Measurements from ENCODE around the gene C17orf67.

C17orf67 gene

DNA sequence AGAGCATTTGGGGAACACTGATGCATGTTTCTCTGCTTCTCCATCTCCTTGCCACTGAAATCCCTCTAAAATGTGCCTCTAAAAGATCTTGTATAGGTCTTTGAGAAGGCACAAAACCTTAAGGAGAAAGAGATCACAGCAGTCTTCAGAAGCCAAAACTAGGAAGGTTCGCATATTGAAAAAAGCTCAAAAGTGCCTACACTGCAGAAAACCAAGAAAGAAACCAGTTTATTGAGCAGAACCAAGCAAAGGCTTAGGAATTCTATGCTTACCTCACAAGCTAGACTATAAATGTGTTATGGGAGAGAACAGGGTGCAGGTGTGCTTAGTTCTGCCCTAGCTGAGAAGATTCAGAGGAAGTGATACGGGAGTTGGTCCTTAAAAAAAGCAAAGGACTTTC lies 16.9 kb upstream of the C17orf67 start:
- no peak overlapping the region for H3K4me3 Mint-ChIP-seq
- no peak for DNase-seq
- peaks cover 50% of the 10 kb centered on the region for H3K36me3 Mint-ChIP-seq
- H3K4me1 Mint-ChIP-seq: peaks cover 11% of the 10 kb centered on the region
- no peak overlapping the region for H3K27ac Mint-ChIP-seq
- H3K27me3 Mint-ChIP-seq: no peaks in the 10 kb centered on the region
- CTCF ChIA-PET: interaction anchor here (1.0 to 1.7 kb wide), 2 partner anchors 9 to 31 kb away, joined by 3 to 7 read pairs; no protein-coding TSS in a partner anchor
- H3K9me3 Mint-ChIP-seq: no peaks in the 10 kb centered on the region

DNA sequence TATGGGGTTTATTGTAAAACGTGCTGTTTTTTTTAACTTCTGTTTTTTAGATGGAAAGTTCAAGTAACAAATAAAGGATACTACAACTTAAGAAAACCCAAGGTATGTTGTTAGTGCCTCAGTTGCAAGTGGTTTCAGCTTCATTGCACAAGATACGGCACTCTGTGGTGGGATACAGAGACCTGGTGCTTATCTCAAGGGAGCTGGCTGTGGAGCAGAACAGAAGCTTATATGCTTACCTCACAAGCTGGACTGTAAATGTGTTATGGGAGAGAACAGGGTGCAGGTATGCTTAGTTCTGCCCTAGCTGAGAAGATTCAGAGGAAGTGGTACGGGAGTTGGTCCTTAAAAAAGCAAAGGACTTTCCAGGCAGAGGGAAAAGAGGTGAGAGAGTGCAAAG lies 15.4 kb upstream of the C17orf67 start:
- no peaks in the 10 kb centered on the region for H3K9me3 Mint-ChIP-seq
- no peak overlapping the region for H3K4me3 Mint-ChIP-seq
- H3K27me3 Mint-ChIP-seq: no peaks in the 10 kb centered on the region
- peaks cover 11% of the 10 kb centered on the region for H3K4me1 Mint-ChIP-seq
- H3K27ac Mint-ChIP-seq: no peak overlapping the region
- no peak for DNase-seq
- CTCF ChIA-PET: interaction anchor here (1.7 kb wide), 1 partner anchor 30 kb away, joined by 7 read pairs; no protein-coding TSS in a partner anchor
- H3K36me3 Mint-ChIP-seq: peaks cover 48% of the 10 kb centered on the region

DNA sequence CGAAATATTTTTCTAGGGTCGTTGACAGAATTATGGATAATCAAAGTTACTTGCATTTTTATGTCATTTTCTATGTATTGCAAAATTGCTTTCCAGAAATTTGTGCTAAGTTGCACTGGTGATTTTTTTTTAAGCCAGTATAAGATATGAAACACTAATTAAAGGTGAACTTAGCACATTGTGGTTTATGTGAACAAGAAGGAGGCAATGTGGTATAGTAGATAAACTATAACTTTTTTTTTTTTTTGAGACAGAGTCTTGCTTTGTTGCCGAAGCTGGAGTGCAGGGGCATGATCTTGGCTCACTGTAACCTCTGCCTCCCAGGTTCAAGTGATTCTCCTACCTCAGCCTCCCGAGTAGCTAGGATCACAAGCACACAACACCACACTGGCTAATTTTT lies 13.4 kb upstream of the C17orf67 start:
- Mint-ChIP-seq H3K36me3 (peaks cover 47% of the 10 kb centered on the region), H3K27me3 (no peaks in the 10 kb centered on the region), H3K4me1 (peaks cover 11% of the 10 kb centered on the region), H3K9me3 (no peaks in the 10 kb centered on the region), H3K4me3 (no peak overlapping the region), H3K27ac (no peak overlapping the region)
- DNase-seq: no peak
- CTCF ChIA-PET: no interaction called here

DNA sequence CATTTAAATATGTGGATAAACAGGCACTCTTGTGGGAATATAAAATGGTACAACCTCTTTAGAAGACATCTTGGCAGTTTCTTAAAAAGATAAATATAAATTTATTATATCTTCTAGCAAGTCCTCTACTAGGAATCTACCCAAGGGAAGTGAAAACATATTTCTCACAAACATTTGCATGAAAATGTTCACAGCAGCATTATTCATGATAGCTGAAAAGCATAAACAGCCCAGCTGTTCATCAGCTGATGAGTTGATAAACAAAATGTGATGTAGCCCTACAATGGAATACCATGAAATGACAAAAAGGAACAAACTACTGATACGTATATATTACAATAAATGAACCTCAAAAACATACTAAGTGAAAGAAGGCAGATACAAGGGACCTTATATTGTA lies 12.2 kb upstream of the C17orf67 start:
- peaks cover 38% of the 10 kb centered on the region for H3K36me3 Mint-ChIP-seq
- H3K27ac Mint-ChIP-seq: no peak overlapping the region
- no peaks in the 10 kb centered on the region for H3K27me3 Mint-ChIP-seq
- no peak for DNase-seq
- H3K4me1 Mint-ChIP-seq: peaks cover 8% of the 10 kb centered on the region
- no peaks in the 10 kb centered on the region for H3K9me3 Mint-ChIP-seq
- CTCF ChIA-PET: no interaction called here
- H3K4me3 Mint-ChIP-seq: no peak overlapping the region

DNA sequence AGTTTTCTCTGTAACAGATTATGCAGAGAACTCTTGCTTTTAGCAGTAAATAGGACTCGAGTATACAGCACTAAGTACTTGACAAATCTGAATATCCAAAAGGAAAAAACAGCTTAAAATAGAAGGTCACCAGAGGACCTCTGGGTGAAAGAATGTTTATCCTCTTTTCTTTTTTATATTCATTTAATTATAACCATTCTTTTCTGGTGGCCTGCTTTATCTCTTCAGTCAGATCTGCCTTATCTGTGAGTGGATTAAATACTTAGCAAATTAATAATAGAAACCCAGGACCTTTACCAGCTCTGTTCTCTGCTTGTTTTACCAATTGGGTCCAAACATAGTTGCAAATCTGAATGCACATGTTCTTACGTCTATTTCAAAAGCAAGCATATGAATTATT lies 8.9 kb upstream of the C17orf67 start:
- peaks cover 28% of the 10 kb centered on the region for H3K36me3 Mint-ChIP-seq
- H3K4me1 Mint-ChIP-seq: peaks cover 24% of the 10 kb centered on the region
- H3K27ac Mint-ChIP-seq: no peak overlapping the region

DNA sequence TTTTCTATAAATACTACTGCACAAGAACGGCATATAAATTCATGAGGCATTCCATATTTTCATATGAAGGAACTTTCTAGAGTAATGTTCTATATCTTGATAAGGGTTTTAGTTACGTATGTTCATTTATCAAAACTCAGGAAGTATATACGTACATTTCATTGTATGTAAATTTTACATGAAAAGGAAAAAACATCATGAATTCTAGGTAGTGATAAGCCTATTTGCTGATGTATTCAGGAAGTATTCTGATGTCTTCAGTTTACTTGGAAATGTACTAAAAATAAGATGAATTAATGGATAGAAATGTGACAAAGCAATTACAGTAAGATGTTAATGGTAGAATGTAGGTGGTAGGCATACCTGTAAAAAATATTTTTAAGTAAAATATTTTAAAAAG lies 5.0 kb upstream of the C17orf67 start:
- Mint-ChIP-seq H3K9me3 (no peaks in the 10 kb centered on the region), H3K4me3 (peak overlapping the region; percentile 43), H3K27ac (no peak overlapping the region), H3K36me3 (peaks cover 34% of the 10 kb centered on the region), H3K4me1 (peaks cover 48% of the 10 kb centered on the region), H3K27me3 (no peaks in the 10 kb centered on the region)
- CTCF ChIA-PET: interaction anchor here (1.9 kb wide), 1 partner anchor 19 kb away, joined by 6 read pairs; no protein-coding TSS in a partner anchor
- no peak for DNase-seq

More for the DNA sequence above, 8.9 kb upstream of the C17orf67 start:
- DNase-seq: no peak
- CTCF ChIA-PET: interaction anchor here (1.8 kb wide), 1 partner anchor 23 kb away, joined by 7 read pairs; no protein-coding TSS in a partner anchor
- Mint-ChIP-seq H3K9me3 (no peaks in the 10 kb centered on the region), H3K4me3 (no peak overlapping the region), H3K27me3 (no peaks in the 10 kb centered on the region)

DNA sequence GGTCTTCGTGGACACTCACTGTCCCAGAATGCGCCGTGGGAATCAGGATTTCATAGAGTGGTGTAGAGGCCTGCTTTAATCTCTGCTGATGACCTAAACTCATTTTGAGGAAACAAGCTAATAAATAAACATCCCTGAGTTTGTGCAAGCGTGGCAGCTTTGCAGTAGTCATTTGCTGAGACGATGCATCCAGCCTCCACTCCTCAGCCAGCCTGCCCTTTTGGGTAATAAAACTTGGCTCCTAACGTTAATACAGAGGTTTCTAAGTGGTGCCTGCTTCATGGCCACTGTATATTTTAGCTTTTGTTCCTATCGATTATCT lies 1.5 kb upstream of the C17orf67 start:
- Mint-ChIP-seq H3K27ac (peak overlapping the region; percentile 96), H3K9me3 (no peaks in the 10 kb centered on the region), H3K4me1 (peaks cover 69% of the 10 kb centered on the region), H3K36me3 (peaks cover 38% of the 10 kb centered on the region), H3K27me3 (no peaks in the 10 kb centered on the region), H3K4me3 (peak overlapping the region; percentile 95)
- CTCF ChIA-PET: interaction anchor here (0.9 to 2.9 kb wide), 3 partner anchors 16 to 104 kb away, joined by 3 to 11 read pairs (median 7); no protein-coding TSS in a partner anchor
- DNase-seq: no peak

DNA sequence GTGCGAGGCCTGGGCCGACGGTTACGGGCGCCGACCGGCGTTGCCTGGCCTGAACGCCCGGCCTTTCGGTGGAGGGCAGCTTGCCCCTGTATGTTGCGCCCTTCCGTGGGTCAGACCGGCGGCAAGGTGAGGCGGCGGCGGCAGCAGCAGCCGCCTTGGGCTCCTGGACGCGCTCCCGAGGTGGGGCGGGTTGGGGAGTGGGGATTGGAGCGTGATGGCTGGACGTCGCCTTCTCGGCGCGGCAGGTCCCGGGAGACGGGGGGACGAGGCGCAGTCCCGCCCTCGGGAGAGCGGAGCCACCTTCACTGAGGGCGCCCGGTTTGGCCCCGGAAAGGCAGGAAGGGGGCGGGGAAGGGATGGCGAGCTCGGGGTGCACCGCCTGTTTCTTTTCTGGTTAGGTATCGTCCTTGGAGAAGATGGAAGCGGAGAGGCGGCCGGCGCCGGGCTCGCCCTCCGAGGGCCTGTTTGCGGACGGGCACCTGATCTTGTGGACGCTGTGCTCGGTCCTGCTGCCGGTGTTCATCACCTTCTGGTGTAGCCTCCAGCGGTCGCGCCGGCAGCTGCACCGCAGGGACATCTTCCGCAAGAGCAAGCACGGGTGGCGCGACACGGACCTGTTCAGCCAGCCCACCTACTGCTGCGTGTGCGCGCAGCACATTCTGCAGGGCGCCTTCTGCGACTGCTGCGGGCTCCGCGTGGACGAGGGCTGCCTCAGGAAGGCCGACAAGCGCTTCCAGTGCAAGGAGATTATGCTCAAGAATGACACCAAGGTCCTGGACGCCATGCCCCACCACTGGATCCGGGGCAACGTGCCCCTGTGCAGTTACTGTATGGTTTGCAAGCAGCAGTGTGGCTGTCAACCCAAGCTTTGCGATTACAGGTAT lies 902 bp upstream of the C17orf67 start:
- DNase-seq: peak; percentile 82
- peaks cover 67% of the 10 kb centered on the region for H3K4me1 Mint-ChIP-seq
- H3K36me3 Mint-ChIP-seq: peaks cover 36% of the 10 kb centered on the region
- no peaks in the 10 kb centered on the region for H3K27me3 Mint-ChIP-seq
- H3K27ac Mint-ChIP-seq: peak overlapping the region; percentile 96
- H3K4me3 Mint-ChIP-seq: peak overlapping the region; percentile 95
- H3K9me3 Mint-ChIP-seq: no peaks in the 10 kb centered on the region
- CTCF ChIA-PET: interaction anchor here (0.9 to 3.0 kb wide), 4 partner anchors 15 to 105 kb away, joined by 3 to 19 read pairs (median 9); no protein-coding TSS in a partner anchor

DNA sequence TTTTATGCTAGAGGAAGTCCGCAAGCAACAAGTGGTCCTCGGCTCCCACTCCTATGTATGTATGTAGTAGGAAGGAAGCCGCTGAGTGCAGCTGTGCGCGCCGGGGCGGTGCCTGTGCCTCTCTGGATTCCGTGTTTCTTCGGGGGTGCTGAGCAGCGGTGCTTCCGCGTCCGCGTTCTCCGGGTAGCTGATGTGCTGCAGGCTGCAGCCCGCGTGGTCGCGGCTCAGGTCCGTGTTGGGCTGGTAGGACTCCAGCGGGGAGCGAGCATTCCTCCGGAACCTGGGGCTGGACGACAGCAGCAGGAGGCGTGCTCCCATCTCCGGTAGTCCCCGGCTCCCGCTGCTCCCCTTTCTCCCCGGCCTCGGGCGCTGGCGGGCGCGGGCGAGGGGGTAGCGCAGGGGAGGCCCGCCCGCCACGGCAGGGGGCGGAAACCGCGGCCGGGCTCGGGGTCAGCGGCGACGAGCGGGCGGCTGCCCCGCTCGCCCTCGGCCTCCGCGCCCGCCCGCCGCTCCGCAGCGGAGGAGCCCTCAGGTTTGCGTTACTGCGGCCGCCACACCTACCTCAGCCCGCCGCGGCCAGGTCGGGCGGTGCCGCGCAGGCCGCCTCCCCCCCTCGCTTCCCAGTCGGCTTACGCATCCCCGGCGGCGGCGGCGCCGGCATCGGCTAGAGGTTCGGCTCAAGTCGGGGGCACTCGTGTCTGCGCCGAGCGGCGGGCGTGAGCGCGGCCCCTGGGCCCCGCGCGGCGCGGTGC lies 487 bp downstream of the C17orf67 start:
- CTCF ChIA-PET: interaction anchor here (2.9 to 3.0 kb wide), 2 partner anchors 14 to 106 kb away, joined by 7 to 19 read pairs; no protein-coding TSS in a partner anchor
- Mint-ChIP-seq H3K27me3 (no peaks in the 10 kb centered on the region), H3K36me3 (peaks cover 32% of the 10 kb centered on the region), H3K27ac (peak overlapping the region; percentile 94), H3K4me1 (peaks cover 58% of the 10 kb centered on the region), H3K4me3 (peak overlapping the region; percentile 95), H3K9me3 (no peaks in the 10 kb centered on the region)
- peak; percentile 83 for DNase-seq

DNA sequence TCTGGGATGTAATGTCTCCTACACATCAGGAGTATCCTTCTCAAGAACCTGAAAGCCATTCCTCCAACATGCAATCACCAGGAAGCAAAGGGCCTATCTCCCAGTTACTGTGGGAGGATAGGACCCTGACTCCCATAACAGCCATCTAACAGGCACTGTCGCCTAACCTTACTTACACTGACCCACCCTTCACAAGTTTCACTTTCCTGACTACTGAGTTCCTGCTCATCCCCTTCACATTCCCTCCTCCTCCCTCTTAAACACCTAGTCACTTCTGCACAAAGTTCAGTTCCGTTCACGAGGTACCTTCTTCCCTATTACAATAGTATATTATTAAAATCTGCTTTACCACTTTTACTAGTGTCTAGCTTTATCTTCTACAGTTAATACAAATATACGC lies 1.3 kb downstream of the C17orf67 start:
- CTCF ChIA-PET: interaction anchor here (3.0 kb wide), 1 partner anchor 13 kb away, joined by 19 read pairs; no protein-coding TSS in a partner anchor
- Mint-ChIP-seq H3K36me3 (peaks cover 29% of the 10 kb centered on the region), H3K27me3 (no peaks in the 10 kb centered on the region), H3K4me3 (peak overlapping the region; percentile 76), H3K9me3 (no peaks in the 10 kb centered on the region), H3K4me1 (peaks cover 51% of the 10 kb centered on the region), H3K27ac (peak overlapping the region; percentile 53)
- no peak for DNase-seq

DNA sequence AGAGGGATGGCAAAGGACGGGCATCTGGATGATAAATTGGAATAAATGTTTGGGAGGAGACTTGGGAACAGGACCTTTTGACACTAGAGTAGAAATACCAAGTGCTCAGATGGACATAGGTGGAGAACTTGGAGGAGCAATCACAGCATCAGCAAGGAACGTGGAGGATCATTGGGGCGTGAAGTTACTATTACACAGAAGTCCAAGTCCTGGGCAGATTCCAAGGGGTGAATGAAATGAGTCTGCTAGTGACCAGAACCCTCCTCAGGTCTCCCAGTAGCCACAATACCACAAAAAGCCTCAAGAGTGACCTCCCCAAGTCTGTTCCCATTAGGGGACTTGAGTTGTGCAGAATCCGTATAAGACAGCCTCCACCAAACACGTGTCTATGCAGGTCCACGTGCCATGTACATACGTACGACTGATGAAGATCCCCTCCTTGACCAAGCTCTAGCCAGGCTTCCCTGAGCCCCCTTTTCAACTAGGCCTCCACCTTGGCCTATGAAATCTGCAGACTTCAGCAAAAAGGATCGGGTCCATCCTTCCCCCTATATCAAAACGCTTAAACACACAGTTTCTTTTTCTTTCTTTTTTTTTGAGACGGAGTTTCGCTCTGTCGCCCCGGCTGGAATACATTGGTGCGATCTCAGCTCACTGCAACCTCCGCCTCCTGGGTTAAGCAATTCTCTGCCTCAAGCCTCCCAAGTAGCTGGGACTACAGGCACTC lies 2.2 kb downstream of the C17orf67 start:
- Mint-ChIP-seq H3K36me3 (peaks cover 22% of the 10 kb centered on the region), H3K4me3 (peak overlapping the region; percentile 76), H3K4me1 (peaks cover 42% of the 10 kb centered on the region), H3K27ac (peak overlapping the region; percentile 71), H3K9me3 (no peaks in the 10 kb centered on the region), H3K27me3 (no peaks in the 10 kb centered on the region)
- no peak for DNase-seq
- CTCF ChIA-PET: interaction anchor here (3.0 kb wide), 1 partner anchor 13 kb away, joined by 19 read pairs; no protein-coding TSS in a partner anchor

DNA sequence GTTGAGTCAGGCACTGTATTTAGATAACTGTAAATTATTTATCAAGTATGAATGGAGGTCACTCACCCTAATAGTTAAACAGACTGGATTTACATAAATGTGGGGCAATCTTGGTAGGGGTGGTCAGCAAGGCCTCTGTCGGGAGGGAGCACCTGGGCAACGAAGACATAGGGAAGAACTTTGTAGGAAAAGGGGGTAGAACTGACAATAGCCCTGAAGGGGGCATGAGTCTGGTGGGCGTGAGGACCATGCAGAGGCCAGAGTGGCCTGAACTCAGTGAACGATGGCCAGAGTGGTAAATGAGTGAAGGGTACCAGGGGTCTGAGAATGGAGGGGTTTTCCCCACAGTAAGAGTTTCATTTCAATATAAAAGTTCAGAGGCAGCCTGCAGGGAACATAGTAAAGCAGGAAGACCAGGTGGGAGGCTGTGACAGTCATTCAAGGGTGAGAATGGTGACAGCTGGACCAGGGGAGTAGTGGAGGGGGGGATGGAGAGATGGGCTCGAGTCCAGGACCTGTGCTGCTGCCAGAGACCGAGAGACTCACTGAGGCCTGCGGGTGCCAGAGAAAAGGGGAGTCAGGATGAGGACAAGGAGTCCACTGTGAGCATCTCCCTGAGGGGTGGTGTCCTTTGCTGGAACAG lies 2.9 kb downstream of the C17orf67 start:
- no peak for DNase-seq
- no peak overlapping the region for H3K4me3 Mint-ChIP-seq
- H3K9me3 Mint-ChIP-seq: no peaks in the 10 kb centered on the region
- peak overlapping the region; percentile 35 for H3K27ac Mint-ChIP-seq
- peaks cover 38% of the 10 kb centered on the region for H3K4me1 Mint-ChIP-seq
- peaks cover 19% of the 10 kb centered on the region for H3K36me3 Mint-ChIP-seq
- no peaks in the 10 kb centered on the region for H3K27me3 Mint-ChIP-seq
- CTCF ChIA-PET: no interaction called here

DNA sequence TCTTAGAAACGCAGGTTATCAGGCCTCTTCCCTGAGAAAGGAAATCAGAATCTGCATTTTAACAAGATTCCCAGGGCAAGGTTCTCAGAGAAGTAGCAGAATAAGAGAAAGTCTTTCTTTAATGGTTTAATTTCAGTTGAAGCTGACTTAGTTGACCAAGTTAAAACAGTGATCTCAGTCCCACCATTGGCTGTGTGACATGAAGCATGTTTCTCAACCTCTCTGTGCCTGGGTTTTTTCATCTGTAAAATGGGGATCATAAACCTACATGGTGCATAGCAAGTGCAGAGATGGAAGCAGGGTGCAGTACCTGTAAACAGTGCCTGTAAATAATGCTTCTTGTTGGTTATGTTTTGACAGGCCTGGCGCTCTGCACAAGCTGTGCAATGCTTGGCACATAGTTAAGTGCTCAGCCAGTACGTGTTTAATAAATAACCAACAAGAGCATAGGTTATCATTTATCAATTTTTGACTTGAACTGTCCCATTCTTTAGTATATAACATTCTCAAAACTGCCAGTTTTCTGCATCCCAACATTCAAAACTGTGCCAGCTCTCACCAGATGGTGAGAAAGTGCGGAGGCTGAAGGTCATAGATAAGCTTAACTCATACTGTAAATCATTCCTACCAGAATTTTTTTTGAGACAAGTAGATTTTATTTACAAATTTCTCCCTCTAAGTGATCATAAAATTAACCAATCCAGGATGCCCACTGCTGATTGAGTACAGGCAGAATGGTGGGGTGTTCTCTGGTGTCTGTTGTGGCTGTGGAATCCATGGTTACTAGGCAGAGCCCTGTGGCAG lies 6.9 kb downstream of the C17orf67 start:
- peaks cover 17% of the 10 kb centered on the region for H3K4me1 Mint-ChIP-seq
- DNase-seq: no peak
- no peaks in the 10 kb centered on the region for H3K9me3 Mint-ChIP-seq
- no peaks in the 10 kb centered on the region for H3K27me3 Mint-ChIP-seq
- H3K4me3 Mint-ChIP-seq: no peak overlapping the region
- CTCF ChIA-PET: interaction anchor here (1.4 kb wide), 1 partner anchor 113 kb away, joined by 5 read pairs; no protein-coding TSS in a partner anchor
- H3K27ac Mint-ChIP-seq: no peak overlapping the region
- peaks cover 11% of the 10 kb centered on the region for H3K36me3 Mint-ChIP-seq
